NB4 (cell line): ENCODE measurements around the gene ZNF606.

Source experiments
- POLR2A ChIP-seq: IDR thresholded peaks from 2 replicates; pipeline ENCODE4 v1.6.1; 2011; ENCODE audit warnings: mild to moderate bottlenecking; ENCODE audit not compliant: insufficient read length; ENCODE audit errors: extremely low read depth
- TF ChIP-seq, protein P1 (sequence below): IDR thresholded peaks from one replicate; pipeline ENCODE4 v1.5.1; 2012; ENCODE audit warnings: low read depth, low read length
- TF ChIP-seq, protein P2 (sequence below): IDR thresholded peaks from 2 replicates; pipeline ENCODE4 v1.6.1; 2011; ENCODE audit warnings: low read depth, low read length

DNA sequence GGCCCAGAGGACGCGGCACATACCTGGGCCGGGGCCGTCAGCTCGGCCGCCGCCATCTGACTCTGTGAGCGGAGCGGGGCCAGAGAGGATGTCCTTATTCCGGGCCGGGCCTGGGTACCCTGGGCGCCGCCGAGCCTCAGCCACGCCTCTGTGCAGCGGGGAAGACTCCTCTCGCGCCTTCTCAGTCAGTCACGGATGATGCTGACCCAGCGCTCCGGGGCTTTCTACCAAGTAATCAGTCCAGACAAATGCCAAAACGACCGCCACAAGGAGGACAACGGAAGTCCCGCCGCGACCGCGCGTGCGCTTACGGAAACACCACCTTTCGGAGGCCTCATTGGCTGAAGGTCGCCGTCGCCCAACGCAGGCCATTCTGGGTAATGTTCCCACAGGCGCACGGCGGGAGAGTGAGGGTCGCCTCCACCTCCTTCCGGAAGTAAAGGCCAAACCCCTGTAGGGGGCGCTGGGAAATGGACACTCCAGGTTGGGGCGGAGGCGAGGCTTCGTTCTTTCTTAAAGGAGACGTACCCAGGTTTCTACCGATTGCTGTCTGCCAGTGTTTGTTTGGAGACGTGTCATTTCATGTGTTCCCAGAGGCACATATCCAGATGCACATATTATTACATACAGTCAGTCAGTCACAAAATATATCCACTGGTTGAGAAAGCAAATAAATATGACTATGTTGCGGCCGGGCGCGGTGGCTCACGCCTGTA lies 55.0 kb downstream of the ZNF606 start, which contains the start of gene ZNF256:
- TF ChIP-seq, protein P1, sequence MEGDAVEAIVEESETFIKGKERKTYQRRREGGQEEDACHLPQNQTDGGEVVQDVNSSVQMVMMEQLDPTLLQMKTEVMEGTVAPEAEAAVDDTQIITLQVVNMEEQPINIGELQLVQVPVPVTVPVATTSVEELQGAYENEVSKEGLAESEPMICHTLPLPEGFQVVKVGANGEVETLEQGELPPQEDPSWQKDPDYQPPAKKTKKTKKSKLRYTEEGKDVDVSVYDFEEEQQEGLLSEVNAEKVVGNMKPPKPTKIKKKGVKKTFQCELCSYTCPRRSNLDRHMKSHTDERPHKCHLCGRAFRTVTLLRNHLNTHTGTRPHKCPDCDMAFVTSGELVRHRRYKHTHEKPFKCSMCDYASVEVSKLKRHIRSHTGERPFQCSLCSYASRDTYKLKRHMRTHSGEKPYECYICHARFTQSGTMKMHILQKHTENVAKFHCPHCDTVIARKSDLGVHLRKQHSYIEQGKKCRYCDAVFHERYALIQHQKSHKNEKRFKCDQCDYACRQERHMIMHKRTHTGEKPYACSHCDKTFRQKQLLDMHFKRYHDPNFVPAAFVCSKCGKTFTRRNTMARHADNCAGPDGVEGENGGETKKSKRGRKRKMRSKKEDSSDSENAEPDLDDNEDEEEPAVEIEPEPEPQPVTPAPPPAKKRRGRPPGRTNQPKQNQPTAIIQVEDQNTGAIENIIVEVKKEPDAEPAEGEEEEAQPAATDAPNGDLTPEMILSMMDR: no peak
- TF ChIP-seq, protein P2, sequence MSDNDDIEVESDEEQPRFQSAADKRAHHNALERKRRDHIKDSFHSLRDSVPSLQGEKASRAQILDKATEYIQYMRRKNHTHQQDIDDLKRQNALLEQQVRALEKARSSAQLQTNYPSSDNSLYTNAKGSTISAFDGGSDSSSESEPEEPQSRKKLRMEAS: no peak
- TF ChIP-seq POLR2A: no peak
